HG02840 (cell line): ENCODE measurements around the gene NAT8L.

Experiments
- ATAC-seq: cut with Tn5 transposase; IDR thresholded peaks from one replicate; pipeline ENCODE4 v1.9.1; 2021; ENCODE audit warnings: mild to moderate bottlenecking, moderate library complexity, moderate number of reproducible peaks; ENCODE audit not compliant: unreplicated experiment, low FRiP score

The NAT8L gene

GRCh38 chr4:2062808-2063524, 3.8 kb downstream of the NAT8L start:
- ATAC-seq: no peak

- ATAC-seq: no peak
Measured at GRCh38 chr4:2063557-2064275, 4.6 kb downstream of the NAT8L start.

GRCh38 chr4:2064276-2064991, 5.3 kb downstream of the NAT8L start:
- no peak for ATAC-seq

GRCh38 chr4:2065106-2065930, 6.2 kb downstream of the NAT8L start:
- ATAC-seq: no peak

GRCh38 chr4:2066011-2066551, 7.0 kb downstream of the NAT8L start:
- ATAC-seq: no peak

GRCh38 chr4:2066571-2067445, 7.7 kb downstream of the NAT8L start:
- ATAC-seq: no peak

GRCh38 chr4:2067446-2068197, 8.5 kb downstream of the NAT8L start:
- ATAC-seq: no peak

GRCh38 chr4:2068198-2068470, 9.0 kb downstream of the NAT8L start:
- no peak for ATAC-seq

GRCh38 chr4:2068566-2068965, 9.4 kb downstream of the NAT8L start:
- ATAC-seq: no peak

- ATAC-seq: no peak
Measured at GRCh38 chr4:2069161-2069971, 10.2 kb downstream of the NAT8L start.

GRCh38 chr4:2069986-2070385, 10.9 kb downstream of the NAT8L start:
- no peak for ATAC-seq

- ATAC-seq: no peak
Measured at GRCh38 chr4:2070421-2071251, 11.5 kb downstream of the NAT8L start.

GRCh38 chr4:2071252-2071911, 12.3 kb downstream of the NAT8L start:
- ATAC-seq: no peak

GRCh38 chr4:2071912-2072867, 13.1 kb downstream of the NAT8L start:
- no peak for ATAC-seq

GRCh38 chr4:2072971-2073807, 14.1 kb downstream of the NAT8L start:
- no peak for ATAC-seq
